Neuronal stem cell (in vitro differentiated cells): ENCODE data around the gene AFM.

Source experiments
- DNase-seq: peaks from one replicate; pipeline ENCODE4 v3.0.0-alpha.2; 2013; ENCODE audit warnings: low spot score
- H2AFZ ChIP-seq: one replicate; pipeline ENCODE4 v1.6.1; 2013; ENCODE audit warnings: mild to moderate bottlenecking, low read length, inconsistent platforms
- H2AK5ac ChIP-seq: 2 replicates; pipeline ENCODE4 v1.6.1; 2013; ENCODE audit warnings: low read depth, mild to moderate bottlenecking, inconsistent platforms, low read length, moderate library complexity, mixed read lengths
- H2BK120ac ChIP-seq: 2 replicates; pipeline ENCODE4 v1.6.1; 2013; ENCODE audit warnings: low read depth, mild to moderate bottlenecking, inconsistent platforms, low read length, moderate library complexity, mixed read lengths
- H2BK12ac ChIP-seq: one replicate; pipeline ENCODE4 v1.6.1; 2013; ENCODE audit warnings: low read length, inconsistent platforms
- H2BK15ac ChIP-seq: 2 replicates; pipeline ENCODE4 v1.6.1; 2013; ENCODE audit warnings: mild to moderate bottlenecking, low read length, inconsistent platforms, mixed read lengths
- H2BK5ac ChIP-seq: one replicate; pipeline ENCODE4 v1.6.1; 2013; ENCODE audit warnings: inconsistent platforms, mild to moderate bottlenecking, low read length, moderate library complexity
- H3K14ac ChIP-seq: one replicate; pipeline ENCODE4 v1.6.1; 2013; ENCODE audit warnings: low read length, inconsistent platforms
- H3K18ac ChIP-seq: 2 replicates; pipeline ENCODE4 v1.6.1; 2013; ENCODE audit warnings: low read length, inconsistent platforms
- H3K23ac ChIP-seq: 2 replicates; pipeline ENCODE4 v1.6.1; 2013; ENCODE audit warnings: low read depth, mild to moderate bottlenecking, mixed read lengths, low read length, inconsistent platforms; ENCODE audit not compliant: poor library complexity
- H3K27ac ChIP-seq: replicated peaks from 3 replicates; pipeline ENCODE4 v1.5.1; 2013; ENCODE audit warnings: low read length, inconsistent platforms
- H3K27me3 ChIP-seq, 3 experiments: 2 replicates each; pipeline ENCODE4 v1.6.1; 2013; ENCODE audit warnings: low read length in 3 of 3, mild to moderate bottlenecking in 2 of 3, inconsistent platforms in 1 of 3, low read depth in 1 of 3, mixed read lengths in 1 of 3, moderate library complexity in 1 of 3; ENCODE audit not compliant: control insufficient read depth in 3 of 3, insufficient read depth in 3 of 3
- H3K36me3 ChIP-seq, 2 donors: replicated peaks in 1 of 2; 2 replicates each; pipeline ENCODE4 v1.6.1; 2013; ENCODE audit warnings: low read length in 2 of 2; ENCODE audit not compliant: control insufficient read depth in 2 of 2, insufficient read depth in 2 of 2
- H3K4ac ChIP-seq: 2 replicates; pipeline ENCODE4 v1.6.1; 2013; ENCODE audit warnings: inconsistent platforms, mild to moderate bottlenecking, low read length, moderate library complexity
- H3K4me1 ChIP-seq, 2 donors: 1 replicate in 1 of 2; 2 replicates in 1 of 2; pipeline ENCODE4 v1.6.1; 2013; ENCODE audit warnings: low read length in 2 of 2, low read depth in 1 of 2; ENCODE audit not compliant: control insufficient read depth in 2 of 2, insufficient read depth in 1 of 2
- H3K4me2 ChIP-seq: one replicate; pipeline ENCODE4 v1.6.1; 2013; ENCODE audit warnings: mild to moderate bottlenecking, low read length, inconsistent platforms; ENCODE audit not compliant: insufficient read depth, poor library complexity, severe bottlenecking
- H3K4me3 ChIP-seq, 2 donors: 2 replicates each; pipeline ENCODE4 v1.5.1; 2013; ENCODE audit warnings: low read length in 2 of 2, mild to moderate bottlenecking in 2 of 2, inconsistent platforms in 1 of 2, moderate library complexity in 1 of 2
- H3K79me1 ChIP-seq: one replicate; pipeline ENCODE4 v1.6.1; 2013; ENCODE audit warnings: low read depth, mild to moderate bottlenecking, inconsistent platforms, low read length, moderate library complexity
- H3K9ac ChIP-seq: one replicate; pipeline ENCODE4 v1.6.1; 2013; ENCODE audit warnings: mild to moderate bottlenecking, low read depth, low read length, inconsistent platforms; ENCODE audit not compliant: poor library complexity
- H3K9me3 ChIP-seq, 2 donors: replicated peaks in 1 of 2; 2 replicates each; pipeline versions ENCODE3 to v1.6.1; 2013; ENCODE audit warnings: low read length in 2 of 2, mild to moderate bottlenecking in 2 of 2, inconsistent platforms in 1 of 2, low read depth in 1 of 2, mixed read lengths in 1 of 2, moderate library complexity in 1 of 2; ENCODE audit not compliant: control insufficient read depth in 2 of 2, insufficient read depth in 1 of 2
- H4K8ac ChIP-seq: one replicate; pipeline ENCODE4 v1.6.1; 2013; ENCODE audit warnings: low read depth, mild to moderate bottlenecking, inconsistent platforms, low read length, moderate library complexity
- H4K91ac ChIP-seq: one replicate; pipeline ENCODE4 v1.6.1; 2013; ENCODE audit warnings: low read length, low read depth, mild to moderate bottlenecking, inconsistent platforms; ENCODE audit not compliant: poor library complexity
- WGBS, 2 donors: extraction: QIAGEN DNeasy Blood & Tissue Kit; methylation state at CpG; one replicate each; pipeline ENCODE4 v1.1.7; 2013; ENCODE audit warnings: missing lambda C conversion rate in 2 of 2, mixed read lengths in 1 of 2; ENCODE audit not compliant: insufficient read length in 2 of 2, insufficient replicate concordance in 1 of 2; ENCODE audit errors: extremely low coverage in 2 of 2; 5-methylcytosine and 5-hydroxymethylcytosine counted together

AFM gene

DNA sequence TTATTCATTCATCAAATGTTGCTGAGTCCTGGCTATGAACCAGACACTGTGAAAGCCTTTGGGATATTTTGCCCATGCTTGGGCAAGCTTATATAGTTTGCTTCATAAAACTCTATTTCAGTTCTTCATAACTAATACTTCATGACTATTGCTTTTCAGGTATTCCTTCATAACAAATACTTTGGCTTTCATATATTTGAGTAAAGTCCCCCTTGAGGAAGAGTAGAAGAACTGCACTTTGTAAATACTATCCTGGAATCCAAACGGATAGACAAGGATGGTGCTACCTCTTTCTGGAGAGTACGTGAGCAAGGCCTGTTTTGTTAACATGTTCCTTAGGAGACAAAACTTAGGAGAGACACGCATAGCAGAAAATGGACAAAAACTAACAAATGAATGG lies 47.2 kb upstream of the AFM start:
- no peak overlapping the region for H2AFZ ChIP-seq
- H2BK12ac ChIP-seq: no peak overlapping the region

GRCh38 chr4:73435984-73436383 lies 45.6 kb upstream of the AFM start, which contains the start of gene AFP:
TSS of gene AFP (plus strand) at chr4:73436221. CDS start at chr4:73436263, 42 bp downstream.
- Histone ChIP-seq H3K4me2 (no peak within 1 kb of the TSS), H3K9me3 (no peaks in the 10 kb centered on the region), H3K23ac (no peak within 1 kb of the TSS), H3K36me3 (no peaks in the 10 kb centered on the region), H3K4me3 (no peak within 1 kb of the TSS), H3K27me3 (no peaks in the 10 kb centered on the region), H3K18ac (no peak within 1 kb of the TSS), H2BK12ac (no peak within 1 kb of the TSS), H2BK15ac (no peak within 1 kb of the TSS), H4K8ac (no peak within 1 kb of the TSS), H3K4me1 (no peaks in the 10 kb centered on the region), H3K79me1 (no peaks in the 10 kb centered on the region), H3K27ac (no peak within 1 kb of the TSS), H2AK5ac (no peak within 1 kb of the TSS), H3K9ac (no peak within 1 kb of the TSS), H3K14ac (no peak within 1 kb of the TSS), H4K91ac (no peak within 1 kb of the TSS), H3K4ac (no peak within 1 kb of the TSS), H2BK5ac (no peak within 1 kb of the TSS), H2AFZ (no peak within 1 kb of the TSS), H2BK120ac (no peak within 1 kb of the TSS)
- DNase-seq: no peak
- no CpG with 5 or more reads among the region's 1 CpG for WGBS, 2 donors

More for the DNA sequence above, 47.2 kb upstream of the AFM start:
- Histone ChIP-seq H3K4ac (no peak overlapping the region), H2BK15ac (no peak overlapping the region), H3K36me3 (no peaks in the 10 kb centered on the region), H3K27me3 (no peaks in the 10 kb centered on the region), H2BK120ac (no peak overlapping the region), H3K23ac (no peak overlapping the region), H4K8ac (no peak overlapping the region), H2BK5ac (no peak overlapping the region), H3K14ac (no peak overlapping the region), H3K4me1 (no peaks in the 10 kb centered on the region), H4K91ac (no peak overlapping the region), H3K4me3 (no peak overlapping the region), H2AK5ac (no peak overlapping the region), H3K27ac (no peak overlapping the region), H3K4me2 (no peak overlapping the region), H3K18ac (no peak overlapping the region), H3K9me3 (no peaks in the 10 kb centered on the region), H3K79me1 (no peaks in the 10 kb centered on the region), H3K9ac (no peak overlapping the region)
- DNase-seq: no peak
- WGBS, 2 donors: no CpG with 5 or more reads among the region's 3 CpGs

DNA sequence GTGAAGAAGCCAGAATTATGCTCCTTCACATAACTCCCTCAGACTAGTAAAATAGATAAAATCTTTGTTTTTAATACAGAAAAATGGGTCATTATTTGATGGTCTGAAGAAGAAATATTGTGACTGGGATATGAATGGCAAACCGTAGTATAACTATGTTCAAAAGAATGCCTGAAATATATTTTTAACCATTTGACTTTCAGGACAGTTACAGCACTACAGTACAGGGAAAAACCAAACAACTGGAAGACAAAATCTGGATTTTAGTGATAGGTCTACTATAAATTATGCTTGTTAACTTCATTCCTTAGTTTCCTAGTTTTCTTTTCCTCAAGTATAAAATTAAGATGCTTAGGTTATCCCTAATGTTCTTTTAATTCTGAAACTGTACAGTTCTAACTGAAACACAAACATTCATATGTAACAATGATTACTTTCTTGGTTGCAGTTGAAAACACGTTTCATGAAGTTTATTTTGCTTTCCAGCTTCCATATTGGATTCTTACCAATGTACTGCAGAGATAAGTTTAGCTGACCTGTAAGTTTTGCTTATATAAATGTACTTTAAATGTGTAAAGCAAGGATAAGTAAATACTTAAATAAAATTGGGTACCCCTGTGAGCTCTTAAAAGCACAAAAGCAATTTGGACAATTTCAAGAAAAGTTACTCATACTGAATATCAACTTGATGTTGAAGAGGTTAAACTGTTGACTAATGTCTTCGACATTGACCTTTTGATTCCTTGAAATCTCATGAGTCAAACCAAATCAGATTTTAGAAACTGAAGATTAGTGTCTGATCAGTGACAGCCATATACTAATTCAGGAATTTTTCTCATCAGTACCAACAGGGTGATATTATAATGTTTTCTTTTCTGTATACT lies 44.6 kb upstream of the AFM start:
- Histone ChIP-seq H3K4me2 (no peak overlapping the region), H2BK15ac (no peak overlapping the region), H3K4ac (no peak overlapping the region), H3K14ac (no peak overlapping the region), H2AK5ac (no peak overlapping the region), H2AFZ (no peak overlapping the region), H2BK120ac (no peak overlapping the region), H3K4me3 (no peak overlapping the region), H3K79me1 (no peaks in the 10 kb centered on the region), H2BK5ac (no peak overlapping the region), H3K36me3 (no peaks in the 10 kb centered on the region), H3K18ac (no peak overlapping the region), H3K27ac (no peak overlapping the region), H2BK12ac (no peak overlapping the region), H3K9ac (no peak overlapping the region), H3K9me3 (no peaks in the 10 kb centered on the region), H4K8ac (no peak overlapping the region), H3K27me3 (no peaks in the 10 kb centered on the region), H3K23ac (no peak overlapping the region), H3K4me1 (no peaks in the 10 kb centered on the region), H4K91ac (no peak overlapping the region)
- DNase-seq: no peak
- WGBS, 2 donors: no CpG with 5 or more reads among the region's 3 CpGs

DNA sequence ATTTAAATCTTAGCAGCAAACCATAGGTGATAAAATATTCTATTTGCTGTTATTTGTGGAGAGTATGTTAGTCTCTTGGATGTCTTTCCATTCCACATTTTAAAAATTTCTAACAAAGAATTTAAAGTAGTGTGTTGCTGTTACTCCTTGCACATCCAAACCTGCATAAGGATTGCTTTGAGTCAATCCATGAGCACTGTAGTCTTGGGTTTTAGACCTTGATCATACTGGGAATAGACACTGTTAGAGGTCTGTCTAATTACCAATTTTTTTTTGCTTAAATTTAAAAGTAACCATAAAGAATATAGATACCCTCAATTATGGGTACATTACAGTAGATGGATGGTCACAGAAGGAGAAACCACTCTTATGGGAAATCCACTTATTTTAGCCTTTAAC lies 44.0 kb upstream of the AFM start:
- no peak overlapping the region for H3K9ac ChIP-seq
- no peak overlapping the region for H2AFZ ChIP-seq
- no peak overlapping the region for H3K23ac ChIP-seq
- H3K36me3 ChIP-seq: no peaks in the 10 kb centered on the region
- H3K14ac ChIP-seq: no peak overlapping the region
- H2BK120ac ChIP-seq: no peak overlapping the region
- no peak overlapping the region for H3K4me2 ChIP-seq
- H3K27ac ChIP-seq: no peak overlapping the region
- H3K18ac ChIP-seq: no peak overlapping the region
- H3K4me1 ChIP-seq: no peaks in the 10 kb centered on the region
- no peak overlapping the region for H2AK5ac ChIP-seq
- no peaks in the 10 kb centered on the region for H3K79me1 ChIP-seq
- H4K91ac ChIP-seq: no peak overlapping the region
- H3K4ac ChIP-seq: no peak overlapping the region
- H2BK5ac ChIP-seq: no peak overlapping the region
- DNase-seq: no peak
- no peak overlapping the region for H4K8ac ChIP-seq
- H2BK15ac ChIP-seq: no peak overlapping the region
- H3K9me3 ChIP-seq: no peaks in the 10 kb centered on the region
- H3K4me3 ChIP-seq: no peak overlapping the region
- no peak overlapping the region for H2BK12ac ChIP-seq
- no peaks in the 10 kb centered on the region for H3K27me3 ChIP-seq
